H1 (cell line): ENCODE results near the gene ADTRP. TPM values are rescaled to one million over a fixed set of nuclear protein-coding genes. Genes with fewer than 3 reads are reported as not detected.

Source experiments
- CTCF ChIA-PET: fragments of 300-600 bp; sonication (Branson Sonifier 250); formaldehyde crosslinking; loops from one replicate; lab custom pipeline; 2021; ENCODE audit not compliant: partially characterized antibody; lab: Charles Lee
- POLR2A ChIA-PET: fragments of 300-600 bp; sonication (Branson Sonifier 250); formaldehyde crosslinking; loops from one replicate; lab custom pipeline; 2021; ENCODE audit warnings: inconsistent platforms; ENCODE audit not compliant: partially characterized antibody; lab: Charles Lee
- DNase-seq, 2 experiments: peaks; one replicate each; pipeline versions ENCODE4 v3.0.0 to v3.0.0-alpha.2; 2010 to 2022; ENCODE audit warnings: low spot score in 2 of 2, low read depth in 1 of 2, mixed read lengths in 1 of 2
- FAIRE-seq: peaks from 2 replicates; lab custom pipeline; 2011; peaks lifted over from hg19 to GRCh38; lab: Jason Lieb, UNC
- H2AFZ ChIP-seq: 2 replicates; pipeline ENCODE4 v1.8.1; 2012; ENCODE audit warnings: low read length, inconsistent platforms
- H2AK5ac ChIP-seq: 2 replicates; pipeline ENCODE4 v1.6.1; 2013; ENCODE audit warnings: low read depth, low read length
- H2BK120ac ChIP-seq: replicated peaks from 2 replicates; pipeline ENCODE3; 2013; ENCODE audit warnings: low read depth, low read length, inconsistent platforms
- H2BK12ac ChIP-seq: 2 replicates; pipeline ENCODE4 v1.6.1; 2013; ENCODE audit warnings: low read depth, low read length
- H2BK15ac ChIP-seq: 2 replicates; pipeline ENCODE4 v1.6.1; 2013; ENCODE audit warnings: low read length
- H2BK20ac ChIP-seq: 2 replicates; pipeline ENCODE4 v1.6.1; 2013; ENCODE audit warnings: low read length
- H2BK5ac ChIP-seq: 2 replicates; pipeline ENCODE4 v1.6.1; 2013; ENCODE audit warnings: low read depth, low read length
- H3K14ac ChIP-seq: 2 replicates; pipeline ENCODE4 v1.6.1; 2013; ENCODE audit warnings: inconsistent platforms; ENCODE audit not compliant: insufficient read length
- H3K18ac ChIP-seq: 2 replicates; pipeline ENCODE4 v1.6.1; 2013; ENCODE audit warnings: low read length; ENCODE audit errors: extremely low read depth
- H3K23ac ChIP-seq: 2 replicates; pipeline ENCODE4 v1.6.1; 2013; ENCODE audit warnings: inconsistent platforms; ENCODE audit not compliant: insufficient read length
- H3K23me2 ChIP-seq: 2 replicates; pipeline ENCODE4 v1.6.1; 2013; ENCODE audit warnings: low read depth, low read length
- H3K27ac ChIP-seq: 2 replicates; pipeline ENCODE4 v1.6.1; 2011; ENCODE audit warnings: low read depth, low read length, inconsistent platforms
- H3K27me3 ChIP-seq, 4 experiments: replicated peaks in 1 of 4; 1 replicate in 1 of 4; 2 replicates in 3 of 4; pipeline versions ENCODE4 v1.6.1 to v1.8.1; 2011 to 2013; ENCODE audit warnings: low read length in 3 of 4, mild to moderate bottlenecking in 3 of 4, inconsistent platforms in 2 of 4, mixed read lengths in 2 of 4, moderate library complexity in 1 of 4; ENCODE audit not compliant: control insufficient read depth in 3 of 4, insufficient read depth in 3 of 4; ENCODE audit errors: extremely low read depth in 1 of 4
- H3K36me3 ChIP-seq, 4 experiments: 2 replicates each; pipeline versions ENCODE4 v1.6.1 to v1.8.1; 2011 to 2013; ENCODE audit warnings: mild to moderate bottlenecking in 4 of 4, low read length in 3 of 4, moderate library complexity in 2 of 4, control low read depth in 1 of 4, inconsistent platforms in 1 of 4; ENCODE audit not compliant: insufficient read depth in 4 of 4, control insufficient read depth in 2 of 4
- H3K4ac ChIP-seq: replicated peaks from 2 replicates; pipeline ENCODE3; 2013; ENCODE audit warnings: low read length, low read depth, mixed read lengths, inconsistent platforms; ENCODE audit not compliant: insufficient read length
- H3K4me1 ChIP-seq, 4 experiments: replicated peaks in 1 of 4; 1 replicate in 1 of 4; 2 replicates in 3 of 4; pipeline versions ENCODE4 v1.6.1 to v1.8.1; 2011 to 2013; ENCODE audit warnings: low read length in 3 of 4, inconsistent platforms in 2 of 4, mixed read lengths in 1 of 4; ENCODE audit not compliant: insufficient read depth in 4 of 4, control insufficient read depth in 3 of 4
- H3K4me2 ChIP-seq, 2 experiments: 2 replicates each; pipeline versions ENCODE4 v1.6.1 to v1.8.1; 2011 to 2013; ENCODE audit warnings: low read depth in 2 of 2, low read length in 2 of 2, control low read depth in 1 of 2, inconsistent platforms in 1 of 2, mild to moderate bottlenecking in 1 of 2; ENCODE audit not compliant: insufficient read depth in 1 of 2
- H3K4me3 ChIP-seq, 4 experiments: fragments of 200-600, 300-600 bp in 1 of 4; sonication (generic), shearing (Covaris generic), sonication (Bioruptor Twin) in 1 of 4; 2 replicates each; pipeline versions ENCODE4 v1.5.1 to v1.8.1; 2011 to 2016; ENCODE audit warnings: low read length in 4 of 4, low read depth in 3 of 4, control low read depth in 2 of 4, inconsistent platforms in 2 of 4, mild to moderate bottlenecking in 2 of 4, mixed read lengths in 1 of 4, moderate library complexity in 1 of 4; ENCODE audit not compliant: insufficient read depth in 2 of 4; ENCODE audit errors: extremely low read depth in 1 of 4
- H3K56ac ChIP-seq: replicated peaks from 2 replicates; pipeline ENCODE3; 2013; ENCODE audit warnings: low read depth, mild to moderate bottlenecking, mixed read lengths, low read length, inconsistent platforms; ENCODE audit not compliant: insufficient read length
- H3K79me1 ChIP-seq: 2 replicates; pipeline ENCODE4 v1.6.1; 2013; ENCODE audit warnings: low read depth, low read length, control low read depth
- H3K79me2 ChIP-seq, 2 experiments: 2 replicates each; pipeline versions ENCODE4 v1.6.1 to v1.8.1; 2012 to 2013; ENCODE audit warnings: low read length in 2 of 2, mild to moderate bottlenecking in 2 of 2, inconsistent platforms in 1 of 2; ENCODE audit not compliant: insufficient read depth in 2 of 2, control insufficient read depth in 1 of 2
- H3K9ac ChIP-seq, 4 experiments: replicated peaks in 1 of 4; 1 replicate in 1 of 4; 2 replicates in 3 of 4; pipeline versions ENCODE4 v1.6.1 to v1.8.1; 2011 to 2013; ENCODE audit warnings: low read depth in 3 of 4, low read length in 3 of 4, control low read depth in 2 of 4, mild to moderate bottlenecking in 2 of 4, moderate library complexity in 2 of 4, inconsistent platforms in 1 of 4; ENCODE audit errors: extremely low read depth in 1 of 4
- H3K9me3 ChIP-seq, 2 experiments: 2 replicates each; pipeline versions ENCODE4 v1.6.1 to v1.8.1; 2012 to 2013; ENCODE audit warnings: mild to moderate bottlenecking in 2 of 2, moderate library complexity in 2 of 2, control low read depth in 1 of 2, inconsistent platforms in 1 of 2, low read depth in 1 of 2, low read length in 1 of 2, mixed read lengths in 1 of 2; ENCODE audit not compliant: insufficient read depth in 2 of 2
- H4K20me1 ChIP-seq, 2 experiments: replicated peaks in 1 of 2; 2 replicates each; pipeline versions ENCODE3 to v1.8.1; 2011 to 2013; ENCODE audit warnings: inconsistent platforms in 2 of 2, low read length in 2 of 2, mild to moderate bottlenecking in 1 of 2; ENCODE audit not compliant: insufficient read depth in 2 of 2, control insufficient read depth in 1 of 2
- H4K5ac ChIP-seq: 2 replicates; pipeline ENCODE4 v1.6.1; 2013; ENCODE audit warnings: low read length, low read depth, mixed read lengths, inconsistent platforms; ENCODE audit not compliant: insufficient read length
- H4K8ac ChIP-seq: 2 replicates; pipeline ENCODE4 v1.8.0; 2013; ENCODE audit warnings: mild to moderate bottlenecking, moderate library complexity, low read length, inconsistent platforms; ENCODE audit not compliant: insufficient read depth; ENCODE audit errors: extremely low read depth
- H4K91ac ChIP-seq: replicated peaks from 2 replicates; pipeline ENCODE3; 2013; ENCODE audit warnings: low read length, mixed read lengths, inconsistent platforms; ENCODE audit not compliant: insufficient read length
- BACH1 ChIP-seq: IDR thresholded peaks from 2 replicates; pipeline ENCODE4 v1.6.1; 2012; ENCODE audit warnings: low read length, improper control_type of control experiment
- BCL11A ChIP-seq, 2 experiments: IDR thresholded peaks; one replicate each; pipeline ENCODE4 v1.6.1; 2011; ENCODE audit warnings: low read depth in 2 of 2, low read length in 2 of 2, mild to moderate bottlenecking in 2 of 2
- BRCA1 ChIP-seq: IDR thresholded peaks from 2 replicates; pipeline ENCODE4 v1.6.1; 2012; ENCODE audit warnings: low read depth, low read length, improper control_type of control experiment
- PHF8 ChIP-seq: fragments of 200-600 bp; sonication (generic); conservative IDR thresholded peaks from 2 replicates; pipeline ENCODE4 v1.7.1; 2012; ENCODE audit warnings: low read depth, mild to moderate bottlenecking, inconsistent platforms, low read length, moderate library complexity
- RFX5 ChIP-seq: IDR thresholded peaks from 2 replicates; pipeline ENCODE4 v1.6.1; 2011; ENCODE audit warnings: low read depth, low read length, improper control_type of control experiment, borderline replicate concordance
- SIN3A ChIP-seq, 2 experiments: IDR thresholded peaks in 1 of 2; conservative IDR thresholded peaks in 1 of 2; 2 replicates each; pipeline ENCODE4 v1.6.1; 2011 to 2012; ENCODE audit warnings: low read length in 2 of 2, improper control_type of control experiment in 1 of 2, low read depth in 1 of 2, mild to moderate bottlenecking in 1 of 2
- SP2 ChIP-seq: IDR thresholded peaks from 2 replicates; pipeline ENCODE4 v1.6.1; 2012; ENCODE audit warnings: mild to moderate bottlenecking, low read length, inconsistent platforms
- SRF ChIP-seq: IDR thresholded peaks from 2 replicates; pipeline ENCODE4 v1.6.1; 2011; ENCODE audit warnings: mild to moderate bottlenecking, low read depth, low read length, moderate library complexity
- TAF7 ChIP-seq: optimal IDR thresholded peaks from 2 replicates; pipeline ENCODE3; 2011; ENCODE audit warnings: low read depth, mild to moderate bottlenecking, inconsistent platforms, low read length, moderate library complexity, borderline replicate concordance
- USF2 ChIP-seq: IDR thresholded peaks from 2 replicates; pipeline ENCODE4 v1.6.1; 2011; ENCODE audit warnings: low read length, improper control_type of control experiment
- ZNF274 ChIP-seq: IDR thresholded peaks from 2 replicates; pipeline ENCODE4 v1.7.0; 2012; ENCODE audit warnings: low read length, borderline replicate concordance; ENCODE audit errors: extremely low read depth
- WGBS, 2 experiments: shearing (Covaris generic) in 1 of 2; methylation state at CpG; one replicate each; pipeline versions ENCODE4 v1.1.6 to v1.1.7; 2013 to 2015; ENCODE audit warnings: low lambda C conversion rate in 2 of 2, mixed read lengths in 2 of 2, inconsistent platforms in 1 of 2, low coverage in 1 of 2, missing lambda C conversion rate in 1 of 2; ENCODE audit not compliant: insufficient replicate concordance in 2 of 2, insufficient coverage in 1 of 2, insufficient read length in 1 of 2; ENCODE audit errors: extremely low coverage in 1 of 2, missing lambda C conversion rate in 1 of 2; 5-methylcytosine and 5-hydroxymethylcytosine counted together
- polyA plus RNA-seq, 7 experiments: library from polyadenylated mRNA; depleted of rRNA in 3 of 7; stranded (reverse) in 5 of 7; unstranded in 2 of 7; fragments of >200 nt in 5 of 7; fragments of 200-250 nt in 2 of 7; gene quantifications; 1 replicate in 5 of 7; 2 replicates in 1 of 7; 4 replicates in 1 of 7; pipeline versions ENCODE4 v1.2.1 to v1.2.3, GENCODE V29; 2011 to 2013; ENCODE audit warnings: missing spikeins in 2 of 7, mixed read lengths in 2 of 7
- total RNA-seq: library from RNA; stranded (reverse); fragmentation: NEBNext Ultra II Directional; extraction: Animal tissue kit (Norgen Biotek cat#: 25700); gene quantifications from 2 replicates; pipeline ENCODE4 v1.2.1, GENCODE V29; 2021

Gene ADTRP
- total and polyA plus RNA-seq, 2 of the 8 experiments (the other 6 are each of a cell fraction or from before 2014, with no cell fraction given) = 0.08 to 0.45 TPM

DNA sequence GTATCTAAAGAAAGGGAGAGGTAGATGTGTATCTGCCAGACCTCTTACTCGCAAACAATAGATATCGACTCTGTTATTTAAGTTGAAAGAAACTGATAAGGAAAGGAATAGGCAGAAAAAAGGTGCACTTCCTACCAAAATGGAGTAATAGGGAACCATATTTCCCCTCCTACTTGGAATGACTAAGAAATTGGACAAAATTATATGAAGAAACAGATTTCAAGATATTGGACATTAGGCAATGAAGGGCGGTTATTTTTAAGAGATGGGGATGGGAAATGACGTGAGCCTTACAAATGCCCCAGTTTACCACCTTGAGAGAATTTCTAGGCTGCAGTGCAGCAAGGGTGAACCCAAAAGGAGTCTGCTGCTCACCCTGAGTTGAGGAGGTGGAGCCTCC lies 108.9 kb downstream of the ADTRP start:
- DNase-seq (no peak), FAIRE-seq (no peak)
- H3K4me3 ChIP-seq = no peak overlapping the region
- H2BK5ac ChIP-seq = no peak overlapping the region
- H3K56ac ChIP-seq = no peak overlapping the region
- H2BK20ac ChIP-seq = no peak overlapping the region
- H2BK15ac ChIP-seq = no peak overlapping the region
- no peak overlapping the region for H3K27ac ChIP-seq
- no peaks in the 10 kb centered on the region for H3K79me2 ChIP-seq
- no peak overlapping the region for H3K4me2 ChIP-seq
- no peak overlapping the region for H2BK12ac ChIP-seq
- POLR2A ChIA-PET = no interaction called here
- no peaks in the 10 kb centered on the region for H3K27me3 ChIP-seq
- H3K79me1 ChIP-seq = no peaks in the 10 kb centered on the region
- H4K5ac ChIP-seq = no peak overlapping the region
- no peak overlapping the region for H3K14ac ChIP-seq
- H2BK120ac ChIP-seq = no peak overlapping the region
- no peak for TF ChIP-seq ZNF274
- no peak for TF ChIP-seq PHF8
- TF ChIP-seq USF2 = no peak
- no peak for TF ChIP-seq SIN3A (conservative IDR thresholded peaks at IDR 0.05 in 1 of 2, IDR thresholded peaks at IDR 0.05 in 1 of 2; ENCODE audit: low read depth in 1 of 2, low read length in 2 of 2)
- TF ChIP-seq BCL11A (IDR thresholded peaks at IDR 0.05; ENCODE audit: low read depth in 2 of 2, low read length in 2 of 2) = no peak
- no peak for TF ChIP-seq SRF
- no peak for TF ChIP-seq BACH1
- TF ChIP-seq RFX5 = no peak
- no peak for TF ChIP-seq SP2
- no peak for TF ChIP-seq TAF7
- TF ChIP-seq BRCA1 = no peak
- no peak overlapping the region for H4K91ac ChIP-seq
- no peak overlapping the region for H4K8ac ChIP-seq
- H3K23me2 ChIP-seq = 0 out of 2 replicates have a peak, but pooled peaks cover 2% of the 10 kb centered on the region
- H3K23ac ChIP-seq = no peak overlapping the region
- H3K18ac ChIP-seq = no peak overlapping the region
- H2AFZ ChIP-seq = no peak overlapping the region
- no peaks in the 10 kb centered on the region; a peak in 1 of 8 replicates for H3K36me3 ChIP-seq
- peaks cover 3 to 11% of the 10 kb centered on the region in 2 experiments; a peak in 2 of 4 replicates for H3K9me3 ChIP-seq
- no peak overlapping the region for H3K4ac ChIP-seq
- H3K9ac ChIP-seq = no peak overlapping the region
- H3K4me1 ChIP-seq = no peaks in the 10 kb centered on the region
- WGBS, 2 experiments = 89% methylated on average over 4 of the region's 4 CpGs; no CpG with 5 or more reads in 1 of the 2 experiments
- no peak overlapping the region for H2AK5ac ChIP-seq
- H4K20me1 ChIP-seq = no peaks in the 10 kb centered on the region
- CTCF ChIA-PET = no interaction called here
